Ascending aorta (tissue), 2 donors: ENCODE results near the gene CRYBG1. TPM values are rescaled to one million over a fixed set of nuclear protein-coding genes. Genes with fewer than 3 reads are reported as not detected.

ENCODE experiments used
- DNase-seq, 2 donors: peaks; one replicate each; pipeline ENCODE4 v3.0.0-alpha.2; 2019; ENCODE audit warnings: low spot score in 2 of 2
- H3K27ac ChIP-seq, 2 donors: fragments of 200-600 bp; sonication (generic); one replicate each; pipeline ENCODE4 v1.5.1; 2016 to 2017; ENCODE audit warnings: mild to moderate bottlenecking in 1 of 2
- H3K27me3 ChIP-seq: fragments of 200-600 bp; sonication (generic); one replicate; pipeline ENCODE4 v1.5.1; 2017
- H3K36me3 ChIP-seq, 2 donors: fragments of 200-600 bp; sonication (generic); one replicate each; pipeline ENCODE4 v1.5.1; 2016
- H3K4me1 ChIP-seq, 2 donors: fragments of 200-600 bp; sonication (generic); one replicate each; pipeline ENCODE4 v1.5.1; 2016 to 2017; ENCODE audit warnings: mild to moderate bottlenecking in 1 of 2
- H3K4me3 ChIP-seq, 2 donors: fragments of 200-600 bp; sonication (generic); one replicate each; pipeline ENCODE4 v1.5.1; 2016 to 2017; ENCODE audit warnings: mild to moderate bottlenecking in 1 of 2
- H3K9me3 ChIP-seq, 2 donors: fragments of 200-600 bp; sonication (generic); one replicate each; pipeline ENCODE4 v1.5.1; 2016
- intact Hi-C: fragments of 100-400 bp; cut with DNase I; formaldehyde crosslinking; loops from one replicate; pipeline ENCODE4 v1.15.1; 2023
- total RNA-seq: library from RNA; depleted of rRNA; stranded (reverse); fragments of >200 nt; gene quantifications from one replicate; pipeline ENCODE4 v1.1.0, GENCODE V29; 2016
- TF ChIP-seq, protein P1 (sequence below), 3 experiments: fragments of 200-600 bp in 2 of 3; fragments of 450-650 bp in 1 of 3; sonication (generic) in 2 of 3; IDR thresholded peaks; one replicate each; pipeline ENCODE4 v1.5.1; 2016 to 2019; ENCODE audit warnings: antibody characterized with exemption in 3 of 3, mild to moderate bottlenecking in 1 of 3, moderate library complexity in 1 of 3

Gene CRYBG1
- total RNA-seq, 1 donor from 2014 or later: 6.5 TPM

DNA sequence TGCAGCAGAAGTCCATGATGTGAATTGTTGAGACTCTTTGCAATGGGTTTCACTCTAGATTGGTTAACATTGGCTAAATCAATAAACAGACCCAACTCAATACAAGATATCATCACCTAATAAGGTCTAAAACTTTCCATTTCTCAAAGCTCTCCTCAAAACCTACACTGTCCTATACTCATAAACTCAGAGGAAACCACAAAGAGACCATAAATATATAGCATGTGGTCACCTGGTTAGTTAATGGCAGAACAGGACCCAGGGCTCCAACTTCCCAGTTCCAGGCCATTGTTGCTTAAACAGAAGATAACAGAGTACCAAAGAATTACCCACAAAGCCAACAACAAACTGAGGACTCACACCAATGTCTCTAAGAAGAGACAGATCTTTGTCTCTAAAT, 256.8 kb downstream of the CRYBG1 start:
- intact Hi-C loops: no loop called here
- TF ChIP-seq, protein P1, sequence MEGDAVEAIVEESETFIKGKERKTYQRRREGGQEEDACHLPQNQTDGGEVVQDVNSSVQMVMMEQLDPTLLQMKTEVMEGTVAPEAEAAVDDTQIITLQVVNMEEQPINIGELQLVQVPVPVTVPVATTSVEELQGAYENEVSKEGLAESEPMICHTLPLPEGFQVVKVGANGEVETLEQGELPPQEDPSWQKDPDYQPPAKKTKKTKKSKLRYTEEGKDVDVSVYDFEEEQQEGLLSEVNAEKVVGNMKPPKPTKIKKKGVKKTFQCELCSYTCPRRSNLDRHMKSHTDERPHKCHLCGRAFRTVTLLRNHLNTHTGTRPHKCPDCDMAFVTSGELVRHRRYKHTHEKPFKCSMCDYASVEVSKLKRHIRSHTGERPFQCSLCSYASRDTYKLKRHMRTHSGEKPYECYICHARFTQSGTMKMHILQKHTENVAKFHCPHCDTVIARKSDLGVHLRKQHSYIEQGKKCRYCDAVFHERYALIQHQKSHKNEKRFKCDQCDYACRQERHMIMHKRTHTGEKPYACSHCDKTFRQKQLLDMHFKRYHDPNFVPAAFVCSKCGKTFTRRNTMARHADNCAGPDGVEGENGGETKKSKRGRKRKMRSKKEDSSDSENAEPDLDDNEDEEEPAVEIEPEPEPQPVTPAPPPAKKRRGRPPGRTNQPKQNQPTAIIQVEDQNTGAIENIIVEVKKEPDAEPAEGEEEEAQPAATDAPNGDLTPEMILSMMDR (IDR thresholded peaks at IDR 0.05): no peak
- Histone ChIP-seq H3K27ac (no peak overlapping the region), H3K27me3 (no peaks in the 10 kb centered on the region), H3K4me3 (no peak overlapping the region), H3K36me3 (peaks cover 0 to 3% of the 10 kb centered on the region in 2 donors), H3K9me3 (no peaks in the 10 kb centered on the region), H3K4me1 (no peaks in the 10 kb centered on the region)
- no peak for DNase-seq

DNA sequence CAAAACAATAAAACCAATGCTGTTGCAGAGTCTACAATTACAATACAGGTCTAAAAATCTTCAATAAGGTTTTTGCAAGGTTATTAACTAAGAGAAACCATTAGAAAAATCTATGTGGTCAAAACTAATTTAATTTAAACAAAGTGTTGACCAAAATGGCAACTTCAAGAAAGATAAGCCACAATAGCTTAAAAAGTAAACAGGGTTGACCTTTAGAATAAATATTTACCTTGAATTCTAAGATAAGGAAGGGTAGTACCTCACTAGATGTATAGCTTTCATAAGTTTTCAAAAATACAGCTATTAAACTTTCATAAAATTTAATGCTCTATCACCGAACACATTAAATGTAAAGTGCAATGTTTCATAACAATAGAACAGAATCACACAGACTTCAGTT, 257.3 kb downstream of the CRYBG1 start:
- H3K9me3 ChIP-seq: no peaks in the 10 kb centered on the region
- no peak overlapping the region for H3K27ac ChIP-seq
- no peaks in the 10 kb centered on the region for H3K4me1 ChIP-seq
- intact Hi-C loops: no loop called here
- no peaks in the 10 kb centered on the region for H3K27me3 ChIP-seq
- TF ChIP-seq, protein P1 (IDR thresholded peaks at IDR 0.05): no peak
- H3K4me3 ChIP-seq: no peak overlapping the region
- DNase-seq: no peak
- H3K36me3 ChIP-seq: peaks cover 0 to 7% of the 10 kb centered on the region in 2 donors

DNA sequence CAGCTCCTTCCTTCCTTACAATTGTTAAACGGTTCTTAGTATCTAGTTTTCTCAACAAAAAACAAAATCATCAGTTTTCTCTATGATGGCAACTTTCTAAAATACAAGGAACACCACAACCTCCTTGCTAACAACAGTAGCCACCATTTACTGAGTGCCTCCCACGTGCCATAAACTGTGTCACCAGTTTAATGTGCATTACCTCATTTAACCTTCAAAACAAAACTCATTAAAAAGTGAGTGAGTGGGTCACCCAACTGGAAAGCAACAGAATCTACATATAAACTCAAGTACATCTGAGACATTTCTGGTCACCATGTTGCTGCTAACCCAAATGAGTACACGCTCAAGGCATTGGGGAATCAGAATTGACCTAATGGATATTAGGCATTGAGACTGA, 257.8 kb downstream of the CRYBG1 start:
- intact Hi-C loops: no loop called here
- no peak overlapping the region for H3K4me3 ChIP-seq
- TF ChIP-seq, protein P1 (IDR thresholded peaks at IDR 0.05): no peak

DNA sequence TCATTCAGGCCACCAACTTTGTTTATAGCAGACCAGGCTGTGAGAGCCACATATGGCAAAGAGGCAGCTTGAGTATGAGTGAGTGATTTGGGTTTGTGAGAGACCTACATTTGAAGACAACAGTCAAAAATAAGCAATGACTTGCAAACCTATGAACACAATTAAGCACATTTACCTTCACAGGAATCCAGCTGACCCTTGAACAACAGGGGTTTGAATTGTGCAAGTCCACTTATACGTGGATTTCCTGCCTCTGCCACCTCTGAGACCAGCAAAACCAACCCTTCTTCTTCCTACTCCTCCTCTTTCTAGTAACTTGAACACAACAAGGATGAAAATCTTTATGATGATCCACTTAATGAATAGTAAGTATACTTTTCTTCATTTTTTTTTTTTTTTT, 258.7 kb downstream of the CRYBG1 start:
- Histone ChIP-seq H3K27ac (no peak overlapping the region), H3K27me3 (no peaks in the 10 kb centered on the region), H3K36me3 (peaks cover 0 to 4% of the 10 kb centered on the region in 2 donors), H3K4me3 (no peak overlapping the region), H3K9me3 (no peaks in the 10 kb centered on the region), H3K4me1 (no peaks in the 10 kb centered on the region)
- TF ChIP-seq, protein P1 (IDR thresholded peaks at IDR 0.05): no peak
- intact Hi-C loops: no loop called here
- no peak for DNase-seq

More for the DNA sequence above, 257.8 kb downstream of the CRYBG1 start:
- no peaks in the 10 kb centered on the region for H3K27me3 ChIP-seq
- peaks cover 0 to 7% of the 10 kb centered on the region in 2 donors for H3K36me3 ChIP-seq
- no peak for DNase-seq
- H3K4me1 ChIP-seq: no peaks in the 10 kb centered on the region
- no peaks in the 10 kb centered on the region for H3K9me3 ChIP-seq
- H3K27ac ChIP-seq: no peak overlapping the region

DNA sequence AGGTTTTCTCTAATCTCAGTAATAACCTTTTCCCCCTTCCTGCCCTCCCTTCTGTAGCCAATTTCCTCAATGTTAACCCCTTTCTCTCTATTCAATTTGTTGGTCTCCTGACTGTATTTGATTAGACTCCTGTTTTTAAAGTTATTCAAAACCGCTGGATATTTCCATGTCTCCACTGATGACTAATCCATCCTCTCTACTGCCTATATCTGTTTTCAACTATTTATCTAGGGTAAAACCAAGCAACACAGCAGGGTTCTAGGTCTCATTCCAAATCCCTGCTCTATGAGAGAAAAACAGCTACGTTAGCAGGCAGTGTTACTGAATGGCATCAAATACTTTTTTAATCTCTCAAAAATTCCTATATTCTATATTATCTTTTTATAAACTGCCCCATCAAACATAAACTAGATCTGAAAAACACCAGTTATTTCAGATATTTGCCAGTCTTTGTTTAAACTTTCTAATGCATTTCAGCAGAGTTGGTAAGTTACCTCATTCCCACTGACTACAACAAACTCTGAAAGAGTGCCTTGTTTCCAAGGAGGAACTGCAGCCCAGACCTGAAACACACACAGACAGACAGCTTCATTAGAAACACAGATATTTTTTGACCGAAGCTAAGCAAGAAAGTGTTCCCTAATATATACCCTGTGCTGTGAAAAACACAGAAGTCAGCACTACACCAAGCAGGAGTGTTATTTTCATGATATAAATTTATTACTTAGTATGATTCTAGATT, 260.6 kb downstream of the CRYBG1 start:
- H3K4me1 ChIP-seq: no peaks in the 10 kb centered on the region
- intact Hi-C loops: no loop called here

More for the DNA sequence above, 260.6 kb downstream of the CRYBG1 start:
- no peak overlapping the region for H3K27ac ChIP-seq
- DNase-seq: no peak
- H3K27me3 ChIP-seq: no peaks in the 10 kb centered on the region
- peaks cover 0 to 4% of the 10 kb centered on the region in 2 donors for H3K36me3 ChIP-seq
- TF ChIP-seq, protein P1 (IDR thresholded peaks at IDR 0.05): no peak
- no peak overlapping the region for H3K4me3 ChIP-seq
- H3K9me3 ChIP-seq: no peaks in the 10 kb centered on the region

Other genes with a start within 250 kb of the CRYBG1 start
- gene ATG5, start 35.0 kb upstream of the CRYBG1 start, total RNA-seq: 15.1 TPM